RWPE2 (cell line): ENCODE measurements around the gene SMIM22.

Experiments used
- ATAC-seq: fragments of 200-7000 bp; cut with Tn5 transposase; 3 replicates; pipeline ENCODE4 v1.9.1; 2021; ENCODE audit warnings: low read depth
- DNase-seq: peaks from one replicate; pipeline ENCODE4 v3.0.0-alpha.2; 2020; ENCODE audit warnings: low spot score
- H3K27ac ChIP-seq: fragments of 450-650 bp; 2 replicates; pipeline ENCODE4 v1.5.1; 2017; ENCODE audit warnings: mild to moderate bottlenecking; ENCODE audit not compliant: poor library complexity, severe bottlenecking
- H3K27me3 ChIP-seq: fragments of 250-450 bp; sonication (Bioruptor Pico); 2 replicates; pipeline ENCODE4 v1.5.1; 2021; ENCODE audit warnings: mild to moderate bottlenecking, moderate library complexity; ENCODE audit not compliant: insufficient read depth, poor library complexity, severe bottlenecking
- H3K36me3 ChIP-seq: fragments of 250-450 bp; sonication (Bioruptor Pico); 2 replicates; pipeline ENCODE4 v1.5.1; 2020; ENCODE audit warnings: low read depth, mild to moderate bottlenecking, moderate library complexity
- H3K4me1 ChIP-seq: fragments of 250-450 bp; sonication (Bioruptor Pico); 2 replicates; pipeline ENCODE4 v1.5.1; 2021; ENCODE audit warnings: mild to moderate bottlenecking, moderate library complexity; ENCODE audit not compliant: insufficient read depth, poor library complexity, severe bottlenecking
- H3K4me3 ChIP-seq: fragments of 250-450 bp; sonication (Bioruptor Pico); 2 replicates; pipeline ENCODE4 v1.5.1; 2021; ENCODE audit warnings: mild to moderate bottlenecking, moderate library complexity; ENCODE audit not compliant: severe bottlenecking
- H3K9me3 ChIP-seq: fragments of 250-450 bp; sonication (Bioruptor Pico); 2 replicates; pipeline ENCODE4 v1.5.1; 2021; ENCODE audit warnings: mild to moderate bottlenecking, moderate library complexity; ENCODE audit not compliant: severe bottlenecking
- TF ChIP-seq, protein P1 (sequence below): fragments of 450-650 bp; IDR thresholded peaks from one replicate; pipeline ENCODE4 v1.5.1; 2017; ENCODE audit warnings: mild to moderate bottlenecking, moderate library complexity; ENCODE audit not compliant: poor library complexity, severe bottlenecking

SMIM22 gene

DNA sequence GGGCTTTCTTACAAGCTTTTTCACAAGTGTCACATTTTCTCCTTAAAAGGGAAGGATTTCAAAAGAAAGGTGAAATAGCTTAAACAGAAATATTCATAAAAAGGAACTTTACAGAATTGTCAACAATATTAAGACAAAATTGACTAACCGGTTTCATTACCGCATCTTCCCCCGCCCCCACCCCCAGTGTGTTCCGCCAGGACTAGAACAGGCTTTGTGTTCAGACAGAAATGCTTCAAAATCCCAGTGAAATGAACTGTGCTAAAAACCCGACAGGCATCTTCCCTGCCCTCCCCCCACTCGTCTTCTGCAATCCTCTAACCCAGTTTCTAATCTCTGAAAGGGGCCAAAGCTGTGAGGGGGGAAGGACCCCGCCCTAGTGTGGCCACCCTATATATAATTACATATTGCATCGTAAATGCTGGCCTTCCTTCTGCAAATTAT, 8.3 kb downstream of the SMIM22 start:
- Histone ChIP-seq H3K36me3 (peaks cover 23% of the 10 kb centered on the region), H3K4me3 (peak overlapping the region; percentile 54), H3K27ac (peak overlapping the region; percentile 78)

GRCh38 chr16:4803898-4804762, 9.0 kb downstream of the SMIM22 start:
- DNase-seq (no peak), ATAC-seq (no peak)
- Histone ChIP-seq H3K27ac (no peak overlapping the region), H3K9me3 (no peaks in the 10 kb centered on the region), H3K36me3 (peaks cover 28% of the 10 kb centered on the region), H3K27me3 (no peaks in the 10 kb centered on the region), H3K4me1 (peaks cover 9% of the 10 kb centered on the region), H3K4me3 (no peak overlapping the region)
- TF ChIP-seq, protein P1, sequence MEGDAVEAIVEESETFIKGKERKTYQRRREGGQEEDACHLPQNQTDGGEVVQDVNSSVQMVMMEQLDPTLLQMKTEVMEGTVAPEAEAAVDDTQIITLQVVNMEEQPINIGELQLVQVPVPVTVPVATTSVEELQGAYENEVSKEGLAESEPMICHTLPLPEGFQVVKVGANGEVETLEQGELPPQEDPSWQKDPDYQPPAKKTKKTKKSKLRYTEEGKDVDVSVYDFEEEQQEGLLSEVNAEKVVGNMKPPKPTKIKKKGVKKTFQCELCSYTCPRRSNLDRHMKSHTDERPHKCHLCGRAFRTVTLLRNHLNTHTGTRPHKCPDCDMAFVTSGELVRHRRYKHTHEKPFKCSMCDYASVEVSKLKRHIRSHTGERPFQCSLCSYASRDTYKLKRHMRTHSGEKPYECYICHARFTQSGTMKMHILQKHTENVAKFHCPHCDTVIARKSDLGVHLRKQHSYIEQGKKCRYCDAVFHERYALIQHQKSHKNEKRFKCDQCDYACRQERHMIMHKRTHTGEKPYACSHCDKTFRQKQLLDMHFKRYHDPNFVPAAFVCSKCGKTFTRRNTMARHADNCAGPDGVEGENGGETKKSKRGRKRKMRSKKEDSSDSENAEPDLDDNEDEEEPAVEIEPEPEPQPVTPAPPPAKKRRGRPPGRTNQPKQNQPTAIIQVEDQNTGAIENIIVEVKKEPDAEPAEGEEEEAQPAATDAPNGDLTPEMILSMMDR, result no peak

More for the DNA sequence above, 8.3 kb downstream of the SMIM22 start:
- ATAC-seq, result no peak
- Histone ChIP-seq H3K9me3 (no peaks in the 10 kb centered on the region), H3K27me3 (no peaks in the 10 kb centered on the region), H3K4me1 (peaks cover 9% of the 10 kb centered on the region)
- TF ChIP-seq, protein P1, result no peak
- DNase-seq, result no peak

DNA sequence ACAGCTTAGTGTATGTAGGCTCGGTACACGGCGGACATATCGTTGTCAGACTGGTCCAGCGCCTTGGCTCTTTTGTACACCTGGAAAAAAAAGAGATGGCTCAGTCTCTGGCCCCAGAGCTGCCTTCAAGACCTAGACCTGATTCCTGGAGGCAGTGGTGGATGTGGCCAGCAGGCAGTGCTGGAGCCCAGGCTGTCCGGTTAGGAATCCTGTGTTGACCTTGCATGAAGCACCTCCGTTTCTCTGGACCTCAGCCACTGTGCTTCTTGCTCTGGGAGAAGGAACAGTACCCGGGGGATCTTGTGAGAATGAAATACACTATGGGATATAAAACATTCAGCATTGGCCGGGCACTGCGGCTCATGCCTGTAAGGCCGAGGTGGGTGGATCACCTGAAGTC, 10.1 kb downstream of the SMIM22 start:
- H3K4me3 ChIP-seq, result no peak overlapping the region
- peaks cover 8% of the 10 kb centered on the region for H3K4me1 ChIP-seq
- DNase-seq (no peak), ATAC-seq (no peak)
- H3K27ac ChIP-seq, result no peak overlapping the region
- H3K27me3 ChIP-seq, result no peaks in the 10 kb centered on the region
- no peaks in the 10 kb centered on the region for H3K9me3 ChIP-seq
- TF ChIP-seq, protein P1, result no peak
- peaks cover 36% of the 10 kb centered on the region for H3K36me3 ChIP-seq

DNA sequence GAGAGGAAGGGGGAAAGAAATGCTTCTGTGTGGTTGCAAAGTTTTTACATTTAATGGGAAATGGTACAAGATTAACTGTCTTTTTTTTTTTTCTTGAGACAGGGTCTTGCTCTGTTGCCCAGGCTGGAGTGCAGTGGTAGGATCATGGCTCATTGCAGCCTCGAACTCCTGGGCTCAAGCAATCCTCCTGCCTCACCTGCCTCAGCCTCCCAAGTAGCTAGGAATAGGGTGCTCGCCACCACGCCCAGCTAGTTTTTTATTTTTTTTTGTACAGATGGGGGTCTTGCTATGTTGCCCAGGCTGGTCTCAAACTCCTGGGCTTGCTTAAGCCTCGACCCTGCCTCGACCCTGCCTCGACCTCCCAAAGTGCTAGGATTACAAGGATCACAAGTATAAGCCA, 11.1 kb downstream of the SMIM22 start:
- H3K27ac ChIP-seq, result no peak overlapping the region
- H3K4me1 ChIP-seq, result no peaks in the 10 kb centered on the region

More for the DNA sequence above, 11.1 kb downstream of the SMIM22 start:
- no peak for ATAC-seq
- H3K9me3 ChIP-seq, result no peaks in the 10 kb centered on the region
- TF ChIP-seq, protein P1, result no peak
- H3K27me3 ChIP-seq, result no peaks in the 10 kb centered on the region
- H3K36me3 ChIP-seq, result peaks cover 36% of the 10 kb centered on the region
- no peak for DNase-seq
- H3K4me3 ChIP-seq, result no peak overlapping the region
